Epithelial cell of proximal tubule (primary cell): ENCODE results near the gene OPCML. TPM values are rescaled to one million over a fixed set of nuclear protein-coding genes. Genes with fewer than 3 reads are reported as not detected.

Experiments used
- DNase-seq: peaks from one replicate; pipeline ENCODE4 v3.0.0-alpha.2; 2011; ENCODE audit warnings: low read depth
- H3K4me3 ChIP-seq: 2 replicates; pipeline ENCODE4 v1.5.1; 2011; ENCODE audit warnings: low read depth, mild to moderate bottlenecking, low read length
- total RNA-seq: library from RNA; depleted of rRNA; stranded (reverse); fragments of >200 nt; gene quantifications from 2 replicates; pipeline ENCODE4 v1.2.3, GENCODE V29; 2015
- TF ChIP-seq, protein P1 (sequence below): conservative IDR thresholded peaks from 2 replicates; pipeline ENCODE4 v1.5.1; 2012; ENCODE audit warnings: low read depth, mild to moderate bottlenecking, low read length

OPCML gene
- total RNA-seq, 1 donor from 2014 or later: not detected

DNA sequence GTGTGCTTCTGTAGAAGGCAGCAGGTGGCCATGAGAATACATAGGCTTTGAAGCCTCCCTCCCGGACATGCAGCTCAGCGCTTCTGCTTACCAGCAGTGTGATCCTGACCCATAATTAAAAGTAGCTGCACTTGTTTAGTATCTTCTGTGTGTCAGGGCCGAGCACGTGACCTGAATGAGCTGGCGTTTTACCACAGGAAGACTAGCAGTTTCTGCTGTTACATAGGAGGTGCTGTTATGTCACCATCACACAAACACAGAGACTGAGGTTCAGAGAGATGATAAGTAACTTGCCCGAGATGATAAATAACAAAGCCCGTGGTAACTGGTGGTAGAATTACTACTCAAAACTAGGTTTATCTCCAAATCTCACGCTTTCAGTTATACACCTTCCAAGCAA lies 329.5 kb downstream of the OPCML start:
- DNase-seq: no peak
- TF ChIP-seq, protein P1, sequence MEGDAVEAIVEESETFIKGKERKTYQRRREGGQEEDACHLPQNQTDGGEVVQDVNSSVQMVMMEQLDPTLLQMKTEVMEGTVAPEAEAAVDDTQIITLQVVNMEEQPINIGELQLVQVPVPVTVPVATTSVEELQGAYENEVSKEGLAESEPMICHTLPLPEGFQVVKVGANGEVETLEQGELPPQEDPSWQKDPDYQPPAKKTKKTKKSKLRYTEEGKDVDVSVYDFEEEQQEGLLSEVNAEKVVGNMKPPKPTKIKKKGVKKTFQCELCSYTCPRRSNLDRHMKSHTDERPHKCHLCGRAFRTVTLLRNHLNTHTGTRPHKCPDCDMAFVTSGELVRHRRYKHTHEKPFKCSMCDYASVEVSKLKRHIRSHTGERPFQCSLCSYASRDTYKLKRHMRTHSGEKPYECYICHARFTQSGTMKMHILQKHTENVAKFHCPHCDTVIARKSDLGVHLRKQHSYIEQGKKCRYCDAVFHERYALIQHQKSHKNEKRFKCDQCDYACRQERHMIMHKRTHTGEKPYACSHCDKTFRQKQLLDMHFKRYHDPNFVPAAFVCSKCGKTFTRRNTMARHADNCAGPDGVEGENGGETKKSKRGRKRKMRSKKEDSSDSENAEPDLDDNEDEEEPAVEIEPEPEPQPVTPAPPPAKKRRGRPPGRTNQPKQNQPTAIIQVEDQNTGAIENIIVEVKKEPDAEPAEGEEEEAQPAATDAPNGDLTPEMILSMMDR: no peak
- H3K4me3 ChIP-seq: no peak overlapping the region

GRCh38 chr11:133198438-133198837 lies 333.9 kb downstream of the OPCML start:
- TF ChIP-seq, protein P1: no peak
- no peak overlapping the region for H3K4me3 ChIP-seq
- DNase-seq: no peak

DNA sequence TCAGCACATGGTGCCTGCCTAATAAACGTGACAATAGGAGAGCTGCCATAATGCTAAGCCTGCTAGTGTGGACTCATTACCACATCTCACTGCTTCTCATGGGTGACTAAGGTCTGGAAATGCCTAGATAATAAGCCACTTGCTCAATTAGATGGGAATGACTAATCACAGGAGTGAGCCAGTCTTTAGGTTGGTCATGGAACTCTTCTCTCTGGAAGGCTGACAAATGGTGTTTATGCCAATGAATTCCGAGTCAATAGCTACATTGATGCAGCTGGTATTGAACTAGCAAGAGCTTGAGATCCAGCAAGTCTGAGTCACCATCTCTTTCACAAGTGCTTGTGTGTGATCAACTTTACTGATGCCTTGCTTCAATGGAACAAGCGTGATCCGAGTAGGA lies 334.9 kb downstream of the OPCML start:
- no peak overlapping the region for H3K4me3 ChIP-seq
- no peak for DNase-seq
- TF ChIP-seq, protein P1: no peak

DNA sequence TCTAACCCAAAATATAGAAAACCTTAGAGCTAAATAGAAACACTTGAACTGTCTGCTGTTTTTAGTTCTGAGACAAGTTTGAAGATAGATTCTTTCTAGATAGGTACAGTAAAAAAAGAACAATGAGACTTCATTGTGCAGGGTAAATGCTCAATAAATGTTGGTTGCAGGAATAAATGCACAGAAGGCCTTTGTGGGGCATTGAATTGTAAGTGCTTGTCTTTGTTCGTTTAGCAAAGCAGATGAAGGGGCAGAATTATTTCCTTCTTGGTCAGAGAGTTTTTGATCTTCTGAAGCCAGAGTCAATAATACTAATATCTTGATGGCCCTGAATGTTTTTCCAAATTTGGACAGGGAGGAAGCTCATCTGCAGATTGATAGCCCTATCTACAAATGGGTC lies 340.4 kb downstream of the OPCML start:
- no peak overlapping the region for H3K4me3 ChIP-seq
- DNase-seq: no peak
- TF ChIP-seq, protein P1: no peak

GRCh38 chr11:133181667-133182066 lies 350.6 kb downstream of the OPCML start:
- TF ChIP-seq, protein P1: no peak
- no peak for DNase-seq
- H3K4me3 ChIP-seq: no peak overlapping the region

DNA sequence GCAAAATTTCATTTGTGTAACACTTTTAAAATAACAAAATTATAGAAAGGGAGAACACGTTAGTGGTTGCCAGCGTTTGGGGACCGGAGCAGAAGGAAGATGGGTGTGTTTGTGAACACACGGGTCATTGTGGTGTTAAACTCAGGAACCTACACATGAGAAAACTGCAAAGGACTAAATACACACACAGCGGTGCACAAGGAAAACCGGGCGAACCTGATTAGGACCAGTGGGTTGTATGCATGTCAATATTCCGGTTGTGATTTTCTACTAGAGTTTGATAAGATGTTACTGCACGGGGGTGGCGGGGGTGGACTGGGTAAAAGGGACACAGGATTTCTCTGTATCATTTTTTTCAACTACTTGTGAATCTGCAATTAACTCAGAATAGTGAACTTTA lies 351.2 kb downstream of the OPCML start:
- H3K4me3 ChIP-seq: no peak overlapping the region
- DNase-seq: no peak
- TF ChIP-seq, protein P1: no peak

GRCh38 chr11:133180201-133180600 lies 352.1 kb downstream of the OPCML start:
- DNase-seq: no peak
- H3K4me3 ChIP-seq: no peak overlapping the region
- TF ChIP-seq, protein P1: no peak
